GM21526 (cell line): Measurements from ENCODE around the gene PDILT.
"Not testable (repeated sequence)": the region's sequence is repeated elsewhere in the genome, so short reads cannot be mapped to it uniquely, and the experiment has no call there.

Experiments
- ATAC-seq: cut with Tn5 transposase; IDR thresholded peaks from one replicate; pipeline ENCODE4 v1.9.1; 2021; ENCODE audit warnings: moderate library complexity; ENCODE audit not compliant: unreplicated experiment, low FRiP score

Gene PDILT

DNA sequence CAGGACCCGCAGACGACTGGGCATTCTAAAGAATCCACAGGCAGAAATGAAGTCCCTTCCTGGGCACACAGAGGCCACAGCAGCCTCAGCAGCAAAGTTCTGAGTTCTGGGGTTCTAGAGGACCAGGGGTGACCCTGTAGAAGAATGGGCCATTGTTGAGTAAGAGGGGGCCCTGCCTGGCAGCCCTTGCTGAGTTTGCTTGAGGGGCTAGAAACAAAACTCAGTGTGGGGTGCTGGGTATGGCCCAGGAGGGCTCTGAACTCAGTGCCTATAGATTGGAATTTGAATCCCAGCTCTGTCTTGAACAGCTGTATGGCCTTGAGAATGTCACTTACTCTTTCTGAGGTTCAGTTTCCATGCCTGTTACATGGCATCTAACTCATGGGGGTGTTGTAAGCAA, at the start of gene PDILT:
Gene PDILT (minus strand): TSS at position 101 of the 400 bp plus-strand sequence. CDS start 5,437 bp downstream, outside the sequence.
- ATAC-seq = no peak

DNA sequence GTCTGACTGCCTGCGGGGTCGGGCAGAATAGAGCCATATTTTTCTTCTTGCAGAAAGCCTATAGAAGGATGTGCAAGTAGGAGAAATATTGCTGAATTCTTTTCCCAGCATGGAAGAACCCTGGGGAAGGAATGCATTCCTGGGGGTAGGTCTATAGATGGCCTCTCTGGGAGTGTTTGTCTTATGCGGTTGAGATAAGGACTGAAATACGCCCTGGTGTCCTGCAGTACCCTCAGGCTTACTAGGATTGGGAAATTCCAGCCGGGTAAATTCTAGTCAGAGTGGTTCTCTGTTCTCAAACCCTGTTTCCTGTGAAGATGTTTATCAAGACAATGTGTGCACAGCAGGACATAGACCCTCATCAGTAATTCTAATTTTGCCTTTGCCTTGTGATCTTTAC, 49.1 kb upstream of the PDILT start:
- ATAC-seq = not testable (repeated sequence)

DNA sequence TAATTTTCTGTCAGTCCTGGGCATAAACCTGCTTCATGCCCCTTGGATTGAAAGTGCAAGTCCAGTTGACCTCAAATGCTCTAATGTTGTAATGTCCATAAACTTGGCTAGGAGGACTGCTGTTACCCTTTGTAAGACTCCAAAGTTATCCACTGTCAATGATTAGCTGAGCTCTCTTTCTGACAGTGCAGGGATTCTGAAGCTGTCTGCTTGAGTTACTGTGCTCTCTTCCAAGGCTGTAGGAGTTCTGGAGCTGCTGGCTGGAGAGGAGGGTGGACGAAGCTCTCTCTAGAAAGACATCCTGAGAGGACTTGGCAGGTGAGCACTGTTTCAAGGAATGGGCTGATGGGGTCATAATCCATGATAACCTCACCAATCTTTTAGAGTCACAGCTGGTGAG, 46.8 kb upstream of the PDILT start, which contains the start of gene ACSM2A:
Gene ACSM2A (plus strand): TSS at position 158 of the 400 bp plus-strand sequence. CDS start 8,594 bp downstream, outside the sequence.
- ATAC-seq = not testable (repeated sequence)

GRCh38 chr16:20446652-20447393, 42.3 kb upstream of the PDILT start:
- not testable (repeated sequence) for ATAC-seq

DNA sequence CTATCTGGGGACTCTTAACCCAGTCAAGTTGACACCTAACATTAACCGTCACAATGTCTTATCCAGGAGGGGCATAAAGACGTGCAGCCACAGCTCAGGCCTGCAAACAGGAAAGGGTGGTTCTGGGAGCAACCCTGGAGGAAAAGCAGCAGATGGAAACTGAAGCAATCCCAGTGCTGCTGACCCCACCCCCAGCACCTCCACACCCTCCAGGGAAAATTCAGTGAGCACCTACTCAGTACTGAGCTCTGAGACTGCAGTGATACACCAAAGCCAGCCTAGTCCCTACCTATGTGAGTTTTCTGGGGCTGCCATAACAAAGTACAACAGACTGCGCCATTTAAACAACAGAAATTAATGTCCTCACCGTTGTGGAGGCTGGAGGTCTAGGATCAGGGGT, 37.3 kb upstream of the PDILT start:
- ATAC-seq = not testable (repeated sequence)

DNA sequence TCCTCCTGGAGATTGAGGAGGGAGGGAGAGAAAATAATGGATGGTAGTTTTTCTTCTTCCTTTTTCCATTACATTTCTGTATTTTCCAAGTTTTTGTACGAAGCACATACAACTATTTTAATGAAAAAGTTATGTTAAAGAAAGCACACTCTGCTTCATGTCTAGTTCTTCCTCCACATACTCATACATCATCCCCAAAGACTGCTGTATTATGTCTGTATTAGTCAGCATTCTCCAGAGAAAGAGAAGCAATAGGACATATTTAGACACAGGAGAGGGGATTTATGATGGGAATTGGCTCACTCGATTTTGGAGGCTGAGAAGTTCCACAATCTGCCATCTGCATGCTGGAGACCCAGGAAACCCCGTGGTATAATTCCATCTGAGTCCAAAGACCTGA, 36.7 kb upstream of the PDILT start:
- no peak for ATAC-seq

- not testable (repeated sequence) for ATAC-seq
Measured at GRCh38 chr16:20440731-20441130, 36.2 kb upstream of the PDILT start.

DNA sequence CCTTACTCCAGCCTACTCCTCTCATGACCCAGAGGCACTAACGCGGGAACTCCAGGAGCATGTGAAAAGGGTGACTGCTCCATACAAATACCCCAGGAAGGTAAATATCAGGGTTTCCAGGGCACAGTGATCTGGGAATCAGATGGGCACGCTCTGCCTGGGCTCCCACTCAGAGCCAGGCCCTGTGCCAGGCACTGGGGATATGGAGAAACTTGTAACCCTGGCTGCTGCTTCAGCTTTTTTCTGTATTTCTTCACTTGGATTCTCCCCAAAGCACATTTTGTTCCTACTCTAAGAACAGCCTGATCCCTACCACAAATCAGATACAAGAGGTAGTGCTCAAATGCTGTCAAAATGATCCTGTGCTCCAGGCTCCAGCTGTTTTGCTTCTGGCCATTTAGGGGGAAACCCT, 35.3 kb upstream of the PDILT start:
- ATAC-seq = not testable (repeated sequence)

DNA sequence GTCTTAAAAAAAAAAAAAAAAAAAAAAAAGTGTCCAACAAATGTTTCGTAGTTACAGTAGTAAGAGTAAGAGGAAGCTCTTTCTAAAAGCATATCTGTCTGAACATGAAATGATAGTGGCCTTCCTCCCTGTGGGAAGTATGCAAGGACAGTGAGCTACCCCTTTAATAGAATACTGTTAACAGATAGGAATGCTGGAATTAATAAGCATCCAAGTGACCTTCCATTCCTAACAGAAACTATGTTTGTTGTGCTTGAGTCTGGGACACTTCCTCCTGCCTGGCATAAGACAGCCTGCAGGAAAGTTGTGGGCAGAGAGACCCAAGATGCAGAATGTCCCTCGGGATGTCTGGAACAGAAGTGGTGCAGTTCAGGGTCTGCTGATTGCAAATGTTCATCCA, 34.4 kb upstream of the PDILT start:
- not testable (repeated sequence) for ATAC-seq

DNA sequence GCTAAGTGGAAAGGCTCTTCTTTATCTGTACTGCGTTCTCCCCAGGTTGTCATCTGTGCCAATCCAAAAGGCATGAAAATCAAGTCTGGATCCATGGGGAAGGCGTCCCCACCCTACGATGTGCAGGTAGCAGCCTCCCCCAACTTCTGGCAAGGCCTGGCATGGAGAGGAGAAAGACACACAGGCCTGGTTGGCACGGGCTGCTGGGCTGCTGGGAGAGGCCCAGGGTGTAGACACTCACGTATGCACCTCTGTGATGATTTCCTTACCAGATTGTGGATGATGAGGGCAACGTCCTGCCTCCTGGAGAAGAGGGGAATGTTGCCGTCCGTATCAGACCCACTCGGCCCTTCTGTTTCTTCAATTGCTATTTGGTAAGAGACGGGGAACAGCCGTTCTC, 26.4 kb upstream of the PDILT start:
- no peak for ATAC-seq

- ATAC-seq = not testable (repeated sequence)
Measured at GRCh38 chr16:20430480-20430879, 25.9 kb upstream of the PDILT start.

- ATAC-seq = not testable (repeated sequence)
Measured at GRCh38 chr16:20429499-20429898, 25.0 kb upstream of the PDILT start.

- ATAC-seq = not testable (repeated sequence)
Measured at GRCh38 chr16:20427401-20427797, 22.9 kb upstream of the PDILT start.

DNA sequence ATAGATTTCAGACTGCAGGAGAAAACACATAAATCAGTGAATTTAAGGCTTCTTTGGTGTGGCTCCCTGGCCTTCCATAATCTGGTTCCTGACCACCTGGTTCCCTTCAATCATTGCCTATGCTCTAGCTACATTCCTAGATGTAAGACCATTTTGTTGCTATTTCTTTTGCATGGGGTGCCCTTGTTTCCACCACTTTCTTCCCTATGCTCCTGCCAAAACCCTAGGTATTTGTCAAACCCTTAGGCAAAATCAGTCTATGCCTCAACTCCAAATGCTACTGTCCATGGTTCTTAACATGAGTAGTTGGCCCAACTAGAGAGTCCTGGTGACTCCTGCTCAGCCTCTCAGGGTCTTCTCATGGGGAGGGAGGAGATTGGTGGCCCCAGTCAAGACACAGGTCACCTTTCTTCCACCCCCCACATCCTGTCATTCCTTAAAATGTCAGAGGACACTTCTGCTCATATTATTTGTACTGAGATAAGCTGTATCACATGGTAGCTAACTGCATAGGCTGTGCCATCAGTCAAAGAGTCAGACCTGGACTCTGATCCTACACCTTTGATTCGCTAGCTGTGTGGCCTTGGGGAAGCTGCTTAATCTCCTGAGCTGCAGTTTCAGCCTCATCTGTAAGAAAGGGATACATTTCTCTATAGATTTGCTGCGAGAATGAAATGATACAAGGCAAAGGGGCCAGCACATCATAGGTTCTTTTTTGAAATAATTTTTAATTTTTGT, 19.8 kb upstream of the PDILT start:
- no peak for ATAC-seq

GRCh38 chr16:20423772-20424128, 19.2 kb upstream of the PDILT start:
- not testable (repeated sequence) for ATAC-seq

- ATAC-seq = not testable (repeated sequence)
Measured at GRCh38 chr16:20421748-20422147, 17.2 kb upstream of the PDILT start.

GRCh38 chr16:20419093-20419492, 14.6 kb upstream of the PDILT start:
- ATAC-seq = not testable (repeated sequence)

DNA sequence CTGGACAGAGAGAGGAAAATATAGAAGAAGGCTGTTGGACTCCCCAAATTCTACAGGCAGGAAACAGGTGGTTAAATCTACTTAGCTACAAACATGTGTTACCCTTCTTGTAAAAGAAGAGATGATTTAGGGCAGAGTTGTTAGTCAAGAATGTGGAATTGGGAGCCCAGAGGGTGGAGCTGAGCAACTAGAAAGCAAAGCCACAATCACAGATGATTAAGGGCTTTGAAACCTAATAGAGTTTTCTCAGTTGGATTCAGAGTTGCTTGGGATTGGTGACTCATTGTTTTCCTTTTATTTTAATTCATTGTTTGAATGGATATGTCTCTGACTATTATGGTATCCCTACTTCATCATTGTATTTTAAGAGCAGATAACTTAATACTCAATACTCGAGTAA, 11.0 kb upstream of the PDILT start:
- no peak for ATAC-seq

DNA sequence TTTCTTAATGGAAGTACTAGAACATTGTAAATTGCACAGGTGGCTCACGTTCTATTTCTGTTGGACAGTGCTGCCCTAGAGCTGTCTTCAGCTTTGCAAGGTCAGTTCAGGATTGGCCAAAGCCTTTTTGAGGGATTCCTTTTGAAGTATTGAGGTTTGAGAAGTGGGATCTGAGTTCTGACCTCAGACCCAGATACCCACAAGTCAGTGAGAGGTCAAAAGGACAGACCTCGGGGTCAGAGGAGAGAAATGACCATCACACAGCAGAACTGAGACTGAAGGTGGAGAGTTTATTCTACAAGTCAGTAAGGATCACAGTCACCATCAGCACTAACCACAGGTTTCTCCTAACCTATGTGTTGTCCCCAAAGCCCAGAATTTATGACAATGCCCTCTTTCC, 6.5 kb upstream of the PDILT start:
- ATAC-seq = no peak

GRCh38 chr16:20410121-20410723, 5.7 kb upstream of the PDILT start:
- peak; percentile 77 for ATAC-seq

- peak; percentile 28 for ATAC-seq
Measured at GRCh38 chr16:20409398-20410120, 5.0 kb upstream of the PDILT start, which contains the start of gene ACSM5. TSS of gene ACSM5 (plus strand) at chr16:20409534. CDS start at chr16:20411485, 1,951 bp downstream.
